AG04450 (cell line): Measurements from ENCODE around the gene CLDN18. TPM values are rescaled to one million over a fixed set of nuclear protein-coding genes. Genes with fewer than 3 reads are reported as not detected.
A peak's percentile ranks its signal among the peaks of the same experiment; 100 is the strongest.

Experiments
- CTCF ChIA-PET: fragments of 300-600, 350-600 bp; formaldehyde crosslinking; extraction: SDS; loops from one replicate; lab custom pipeline; 2022; ENCODE audit warnings: antibody characterized with exemption, inconsistent platforms; lab: Charles Lee
- POLR2A ChIA-PET: fragments of 350-600 bp; formaldehyde crosslinking; extraction: SDS; loops from one replicate; lab custom pipeline; 2021; ENCODE audit warnings: antibody characterized with exemption, inconsistent platforms; lab: Yijun Ruan, JAX
- DNase-seq: peaks from one replicate; pipeline ENCODE4 v3.0.0-alpha.2; 2011; ENCODE audit warnings: low read depth, low spot score
- H3K27ac ChIP-seq: one replicate; pipeline ENCODE4 v1.5.1; 2012; ENCODE audit warnings: low read depth, low read length, control low read depth
- H3K27me3 ChIP-seq: one replicate; pipeline ENCODE4 v1.6.0; 2012; ENCODE audit warnings: low read length; ENCODE audit not compliant: control insufficient read depth, insufficient read depth
- H3K4me3 ChIP-seq: 2 replicates; pipeline ENCODE4 v1.5.1; 2011; ENCODE audit warnings: mild to moderate bottlenecking, low read depth, low read length, control low read depth
- H3K9me3 ChIP-seq: 2 replicates; pipeline ENCODE4 v1.5.1; 2012; ENCODE audit warnings: low read length; ENCODE audit not compliant: control insufficient read depth, insufficient read depth
- polyA minus RNA-seq: library from RNA; depleted of rRNA, polyadenylated mRNA; stranded (reverse); fragments of >200 nt; gene quantifications from 2 replicates; pipeline ENCODE4 v1.2.3, GENCODE V29; 2011; rRNA and poly(A)+ RNA removed
- polyA plus RNA-seq: library from polyadenylated mRNA; depleted of rRNA; stranded (reverse); fragments of >200 nt; gene quantifications from 2 replicates; pipeline ENCODE4 v1.2.3, GENCODE V29; 2011; rRNA removed
- TF ChIP-seq, protein P1 (sequence below): IDR thresholded peaks from 2 replicates; pipeline ENCODE4 v1.5.1; 2011; ENCODE audit warnings: low read depth, low read length, control low read depth, inconsistent platforms

CLDN18 gene
- not detected in 2 replicates for polyA plus RNA-seq
- not detected in 2 replicates for polyA minus RNA-seq

DNA sequence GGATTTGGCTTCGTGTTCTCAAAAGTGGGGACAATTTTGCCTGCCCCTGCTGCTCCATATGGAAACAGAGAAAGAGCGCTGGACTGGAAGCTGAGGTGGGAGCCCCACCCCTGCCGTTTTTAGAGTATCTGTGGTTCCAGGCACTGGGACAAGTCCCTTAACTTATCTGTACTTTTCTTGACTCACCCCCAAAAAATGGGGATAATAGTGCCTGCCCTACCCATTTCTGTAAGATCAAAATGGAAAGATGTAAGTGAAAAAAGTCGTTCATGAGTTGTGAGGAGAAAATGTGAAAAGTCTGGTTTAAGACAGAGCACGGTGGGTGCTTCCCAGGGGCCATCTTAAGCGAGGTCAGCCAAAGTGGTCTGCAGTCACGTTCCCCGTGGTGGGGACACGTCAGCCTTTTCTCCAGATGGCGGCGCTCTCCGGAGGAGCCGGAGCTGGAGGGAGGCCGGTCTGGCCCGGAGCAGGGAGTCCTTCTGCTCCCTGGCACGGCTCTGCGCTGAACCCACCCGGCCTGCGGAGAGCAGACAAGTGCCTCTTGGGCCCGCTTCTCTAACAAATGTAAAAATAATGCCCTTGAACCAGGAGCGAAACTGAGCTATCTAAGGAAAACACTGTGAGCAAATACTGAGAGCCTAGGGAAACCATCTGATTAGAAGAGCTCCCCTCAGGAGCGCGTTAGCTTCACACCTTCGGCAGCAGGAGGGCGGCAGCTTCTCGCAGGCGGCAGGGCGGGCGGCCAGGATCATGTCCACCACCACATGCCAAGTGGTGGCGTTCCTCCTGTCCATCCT is at the start of gene CLDN18:
TSS of gene CLDN18 (plus strand) at position 690 of the 797 bp plus-strand sequence. CDS start at position 751, 61 bp downstream.
- no peak within 1 kb of the TSS for H3K27ac ChIP-seq
- CTCF ChIA-PET = no interaction called here
- TF ChIP-seq, protein P1, sequence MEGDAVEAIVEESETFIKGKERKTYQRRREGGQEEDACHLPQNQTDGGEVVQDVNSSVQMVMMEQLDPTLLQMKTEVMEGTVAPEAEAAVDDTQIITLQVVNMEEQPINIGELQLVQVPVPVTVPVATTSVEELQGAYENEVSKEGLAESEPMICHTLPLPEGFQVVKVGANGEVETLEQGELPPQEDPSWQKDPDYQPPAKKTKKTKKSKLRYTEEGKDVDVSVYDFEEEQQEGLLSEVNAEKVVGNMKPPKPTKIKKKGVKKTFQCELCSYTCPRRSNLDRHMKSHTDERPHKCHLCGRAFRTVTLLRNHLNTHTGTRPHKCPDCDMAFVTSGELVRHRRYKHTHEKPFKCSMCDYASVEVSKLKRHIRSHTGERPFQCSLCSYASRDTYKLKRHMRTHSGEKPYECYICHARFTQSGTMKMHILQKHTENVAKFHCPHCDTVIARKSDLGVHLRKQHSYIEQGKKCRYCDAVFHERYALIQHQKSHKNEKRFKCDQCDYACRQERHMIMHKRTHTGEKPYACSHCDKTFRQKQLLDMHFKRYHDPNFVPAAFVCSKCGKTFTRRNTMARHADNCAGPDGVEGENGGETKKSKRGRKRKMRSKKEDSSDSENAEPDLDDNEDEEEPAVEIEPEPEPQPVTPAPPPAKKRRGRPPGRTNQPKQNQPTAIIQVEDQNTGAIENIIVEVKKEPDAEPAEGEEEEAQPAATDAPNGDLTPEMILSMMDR = no peak
- H3K9me3 ChIP-seq = peaks cover 3% of the 10 kb centered on the region; the same call in 1 of the 2 replicates
- DNase-seq = no peak
- H3K27me3 ChIP-seq = no peaks in the 10 kb centered on the region
- no peak within 1 kb of the TSS for H3K4me3 ChIP-seq
- POLR2A ChIA-PET = no interaction called here

DNA sequence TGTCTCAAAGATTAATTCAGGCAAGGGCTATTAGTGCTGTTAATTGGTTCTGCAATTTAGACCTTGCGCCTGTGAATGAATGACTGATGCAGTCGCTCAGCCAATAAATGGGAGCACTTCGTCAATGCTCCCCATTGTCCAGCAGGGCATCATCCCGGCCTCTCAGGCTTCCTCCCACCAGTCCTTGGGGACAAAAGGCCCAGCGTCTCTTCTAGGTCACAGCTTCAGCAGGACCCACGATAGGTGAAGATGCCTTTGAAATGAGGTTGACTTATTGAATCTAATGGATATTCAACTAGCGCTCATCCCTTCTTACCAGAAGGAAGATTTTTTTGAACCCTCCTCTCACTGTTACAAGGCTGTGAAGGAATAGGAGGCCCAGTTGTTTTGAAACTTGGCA is 47.7 kb upstream of the CLDN18 start:
- no peak overlapping the region for H3K4me3 ChIP-seq
- POLR2A ChIA-PET = no interaction called here
- no peak overlapping the region for H3K27ac ChIP-seq
- TF ChIP-seq, protein P1 = no peak
- CTCF ChIA-PET = no interaction called here
- H3K27me3 ChIP-seq = peaks cover 5% of the 10 kb centered on the region
- DNase-seq = no peak
- H3K9me3 ChIP-seq = no peaks in the 10 kb centered on the region

DNA sequence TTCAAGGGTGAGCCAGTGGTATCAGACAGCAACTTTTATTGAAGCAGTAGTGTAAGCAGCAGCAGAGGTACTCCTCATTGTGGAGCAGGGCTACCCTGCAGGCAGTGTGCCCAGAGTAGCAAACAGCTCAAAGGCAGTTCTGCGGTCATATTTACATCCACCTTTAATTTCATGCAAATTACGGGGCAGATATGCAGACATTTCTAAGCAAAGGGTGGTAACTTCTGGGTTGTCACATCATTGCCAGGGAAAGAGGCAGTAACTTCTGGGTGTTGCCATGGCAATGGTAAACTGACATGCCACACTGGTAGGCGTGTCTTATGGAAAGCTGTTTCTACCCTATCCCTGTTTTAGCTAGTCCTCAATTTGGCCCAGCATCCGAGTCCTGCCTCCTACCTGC is 46.5 kb upstream of the CLDN18 start:
- Histone ChIP-seq H3K4me3 (no peak overlapping the region), H3K9me3 (no peaks in the 10 kb centered on the region), H3K27ac (no peak overlapping the region), H3K27me3 (peaks cover 5% of the 10 kb centered on the region)
- no peak for DNase-seq
- POLR2A ChIA-PET = no interaction called here
- CTCF ChIA-PET = no interaction called here
- TF ChIP-seq, protein P1 = no peak

DNA sequence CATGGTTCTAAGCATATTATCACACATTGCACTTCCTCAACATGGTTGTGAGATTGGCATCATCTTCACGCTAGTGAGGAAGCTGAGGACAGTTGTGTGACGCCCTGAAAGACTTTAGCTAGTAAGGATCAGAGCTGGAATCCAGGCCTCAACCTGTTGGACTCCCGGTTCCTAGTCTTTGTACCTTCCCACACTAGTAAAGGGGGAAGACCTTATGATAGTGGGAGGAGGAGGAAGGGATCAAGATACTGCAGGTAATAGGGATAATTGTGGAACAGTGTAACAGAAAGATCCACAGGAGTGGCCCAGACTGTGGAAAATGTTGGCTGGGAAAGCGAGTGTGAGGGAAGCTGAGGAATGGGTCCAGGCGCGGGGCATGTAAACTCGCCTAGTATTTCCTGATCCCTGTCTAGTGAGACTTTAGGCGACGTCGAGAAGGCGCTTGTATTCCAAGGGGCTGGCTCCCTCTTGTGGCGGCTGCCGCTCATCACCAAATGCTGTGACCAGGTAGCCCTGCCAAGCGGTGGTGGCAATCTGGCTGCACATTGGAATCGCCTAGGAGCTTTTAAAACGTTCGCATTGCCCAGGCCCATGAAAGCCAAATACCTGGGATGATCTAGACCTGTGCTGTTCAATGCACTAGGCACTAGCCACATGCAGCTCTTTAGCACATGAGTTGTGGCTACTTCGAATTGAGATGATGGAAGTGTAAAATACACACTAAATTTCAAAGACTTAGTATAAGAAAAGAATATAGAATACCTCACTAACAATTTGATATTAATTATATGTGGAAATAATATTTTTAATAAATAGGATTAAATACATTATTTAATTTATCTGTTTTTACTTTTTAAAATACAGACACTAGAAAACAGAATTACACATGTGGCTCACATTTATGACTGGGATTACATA is 38.8 kb upstream of the CLDN18 start:
- TF ChIP-seq, protein P1 = peak; percentile 94
- Histone ChIP-seq H3K27ac (no peak overlapping the region), H3K27me3 (peaks cover 8% of the 10 kb centered on the region), H3K9me3 (no peaks in the 10 kb centered on the region), H3K4me3 (no peak overlapping the region)
- CTCF ChIA-PET = interaction anchor here (0.6 to 2.5 kb wide), 28 partner anchors 9 to 1709 kb away, joined by 3 to 35 read pairs (median 4); no protein-coding TSS in a partner anchor
- POLR2A ChIA-PET = no interaction called here
- peak; percentile 20 for DNase-seq
